Measurements from ENCODE around the gene MLXIPL. TPM values are rescaled to one million over a fixed set of nuclear protein-coding genes. Genes with fewer than 3 reads are reported as not detected.
A peak's percentile ranks its signal among the peaks of the same experiment; 100 is the strongest.
"Not testable (repeated sequence)": the region's sequence is repeated elsewhere in the genome, so short reads cannot be mapped to it uniquely, and the experiment has no call there.

MLXIPL gene
- total RNA-seq, 1 experiment from 2014 or later, result 0.03 TPM

DNA sequence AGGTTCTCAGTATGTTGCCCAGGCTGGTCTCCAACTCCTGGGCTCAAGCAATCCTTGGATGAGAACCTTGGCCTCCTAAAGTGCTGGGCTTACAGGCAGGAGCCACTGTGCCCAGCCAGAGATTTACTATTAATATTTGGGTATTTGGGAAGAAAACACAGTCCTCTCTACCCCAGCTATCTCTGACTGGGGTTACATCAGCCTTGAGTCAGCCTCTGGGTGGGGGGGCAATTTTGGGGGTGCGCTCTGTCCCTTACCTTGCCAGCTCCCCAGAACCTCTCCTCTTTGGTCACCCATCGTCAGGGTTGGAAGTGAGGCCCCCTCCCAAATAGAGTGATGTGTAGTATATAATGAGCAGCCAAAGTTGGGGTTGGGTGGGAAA is 1.8 kb downstream of the MLXIPL start:
- in situ Hi-C loops (cut with HindIII; ENCODE audit: low pct_unique_long_range_greater_than_20kb, low sequenced_read_pairs), result no loop called here
- no peak for DNase-seq (ENCODE audit: low read depth, low spot score)

DNA sequence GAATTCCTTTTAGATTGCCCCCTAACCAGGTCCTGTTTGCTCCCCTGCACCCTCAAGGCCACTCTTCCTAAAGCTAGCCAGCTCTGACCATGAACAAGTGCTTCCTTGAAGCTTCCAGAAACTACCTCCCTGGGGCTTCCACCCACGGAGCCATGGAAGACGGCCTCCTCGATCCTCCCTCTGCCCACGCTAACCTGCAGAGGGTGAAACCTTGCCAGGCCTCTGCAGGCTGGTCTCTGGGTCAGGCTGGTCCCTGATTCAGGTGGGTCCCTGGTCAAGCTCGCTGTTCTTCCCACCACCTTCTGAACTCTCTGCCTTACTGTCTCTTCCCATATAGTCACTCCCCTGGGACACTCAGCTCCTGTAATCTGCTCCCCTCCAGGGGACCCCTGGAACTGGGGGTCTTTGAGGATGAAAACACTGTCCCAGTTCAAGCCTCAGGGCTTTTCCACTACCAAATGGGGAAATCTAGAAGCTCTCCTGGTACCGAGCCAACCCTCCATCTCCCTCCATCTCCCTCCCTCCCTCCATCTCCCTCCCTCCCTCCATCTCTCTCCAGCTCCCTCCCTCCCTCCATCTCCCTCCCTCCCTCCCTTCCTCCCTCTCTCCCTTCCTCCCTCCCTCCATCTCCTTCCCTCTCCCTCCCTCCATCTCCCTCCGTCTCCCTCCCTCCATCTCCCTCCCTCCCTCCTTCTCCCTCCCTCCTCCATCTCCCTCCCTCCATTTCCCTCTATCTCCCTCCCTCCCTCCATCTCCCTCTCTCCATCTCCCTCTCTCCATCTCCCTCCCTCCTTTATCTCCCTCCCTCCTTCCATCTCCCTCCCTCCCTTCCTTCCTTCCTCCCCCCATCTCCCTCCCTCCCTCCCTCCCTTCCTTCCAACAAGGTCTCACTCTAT is 2.9 kb downstream of the MLXIPL start:
- in situ Hi-C loops (cut with HindIII; ENCODE audit: low pct_unique_long_range_greater_than_20kb, low sequenced_read_pairs), result no loop called here
- no peak for DNase-seq (ENCODE audit: low read depth, low spot score)

DNA sequence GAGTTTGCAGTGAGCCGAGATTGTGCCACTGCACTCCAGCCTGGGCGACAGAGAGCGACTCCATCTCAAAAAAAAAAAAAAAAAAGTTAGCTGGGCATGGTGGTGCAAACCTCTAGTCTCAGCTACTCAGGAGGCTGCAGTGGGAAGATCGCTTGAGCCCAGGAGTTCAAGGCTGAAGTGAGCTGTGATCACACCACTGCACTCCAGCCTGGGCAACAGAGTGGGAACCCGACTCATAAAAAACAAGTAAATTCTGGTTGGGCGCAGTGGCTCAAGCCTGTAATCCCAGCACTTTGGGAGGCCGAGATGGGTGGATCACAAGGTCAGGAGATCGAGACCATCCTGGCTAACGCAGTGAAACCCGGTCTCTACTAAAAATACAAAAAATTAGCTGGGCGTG is 4.9 kb downstream of the MLXIPL start:
- DNase-seq (ENCODE audit: low read depth, low spot score); in situ Hi-C loops (cut with HindIII; ENCODE audit: low pct_unique_long_range_greater_than_20kb, low sequenced_read_pairs): not testable (repeated sequence)

DNA sequence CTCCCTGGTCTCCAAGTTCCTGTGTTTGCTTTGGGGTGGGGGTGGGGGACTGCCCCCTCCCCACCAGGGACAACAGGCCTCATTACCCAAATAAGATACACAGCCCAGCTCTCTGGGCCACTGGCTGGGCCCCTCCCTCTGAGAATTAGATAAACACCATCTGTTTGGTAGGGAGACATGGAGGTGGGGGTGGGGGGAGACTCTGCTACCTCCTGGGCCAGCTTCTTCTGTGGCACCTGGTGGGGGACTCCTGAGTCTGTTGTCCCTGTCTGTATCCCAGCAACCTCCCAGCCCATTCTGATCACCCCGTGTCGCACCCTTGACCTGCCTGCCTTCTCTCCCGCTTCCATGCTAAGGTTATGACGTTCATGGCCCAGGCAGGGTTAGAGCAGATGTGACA is 5.8 kb downstream of the MLXIPL start:
- in situ Hi-C loops (cut with HindIII; ENCODE audit: low pct_unique_long_range_greater_than_20kb, low sequenced_read_pairs), result no loop called here
- no peak for DNase-seq (ENCODE audit: low read depth, low spot score)

DNA sequence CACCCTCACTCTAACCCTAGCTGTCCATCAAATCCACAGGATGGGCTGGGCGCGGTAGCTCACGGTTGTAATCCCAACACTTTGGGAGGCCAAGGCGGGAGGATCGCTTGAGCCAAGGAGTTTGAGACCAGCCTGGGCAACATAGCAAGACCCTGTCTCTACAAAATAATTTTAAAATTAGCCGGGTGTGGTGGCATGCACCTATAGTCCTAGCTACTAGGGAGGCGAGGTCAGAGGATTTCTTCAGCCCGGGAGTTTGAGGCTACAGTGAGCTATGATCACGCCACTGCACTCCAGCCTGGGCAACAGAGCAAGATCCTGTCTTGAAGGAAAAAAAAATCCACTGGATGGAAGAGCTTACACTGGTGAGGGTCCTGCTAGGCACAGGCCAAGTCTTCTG is 6.8 kb downstream of the MLXIPL start:
- DNase-seq (ENCODE audit: low read depth, low spot score); in situ Hi-C loops (cut with HindIII; ENCODE audit: low pct_unique_long_range_greater_than_20kb, low sequenced_read_pairs): not testable (repeated sequence)

DNA sequence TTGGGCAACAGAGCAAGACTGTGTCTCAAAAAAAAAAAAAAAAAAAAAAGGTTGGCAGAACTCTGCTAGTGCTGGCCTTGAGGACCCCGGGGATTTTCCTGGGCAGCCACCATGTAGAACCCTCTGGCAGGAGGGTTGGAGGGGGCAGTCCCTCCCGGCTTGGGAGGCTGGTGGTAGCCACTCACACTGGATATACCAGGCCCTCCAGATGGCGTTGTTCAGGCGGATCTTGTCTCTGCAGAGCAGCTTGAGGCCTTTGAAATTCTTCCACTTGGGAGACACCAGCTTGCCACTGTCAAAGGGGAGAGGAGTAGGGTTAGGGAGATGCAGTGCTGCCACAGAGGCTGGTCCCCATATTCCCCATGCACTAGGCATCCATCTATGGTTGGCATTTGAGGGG is 8.4 kb downstream of the MLXIPL start:
- in situ Hi-C loops (cut with HindIII; ENCODE audit: low pct_unique_long_range_greater_than_20kb, low sequenced_read_pairs), result no loop called here
- DNase-seq (ENCODE audit: low read depth, low spot score), result peak; percentile 63

DNA sequence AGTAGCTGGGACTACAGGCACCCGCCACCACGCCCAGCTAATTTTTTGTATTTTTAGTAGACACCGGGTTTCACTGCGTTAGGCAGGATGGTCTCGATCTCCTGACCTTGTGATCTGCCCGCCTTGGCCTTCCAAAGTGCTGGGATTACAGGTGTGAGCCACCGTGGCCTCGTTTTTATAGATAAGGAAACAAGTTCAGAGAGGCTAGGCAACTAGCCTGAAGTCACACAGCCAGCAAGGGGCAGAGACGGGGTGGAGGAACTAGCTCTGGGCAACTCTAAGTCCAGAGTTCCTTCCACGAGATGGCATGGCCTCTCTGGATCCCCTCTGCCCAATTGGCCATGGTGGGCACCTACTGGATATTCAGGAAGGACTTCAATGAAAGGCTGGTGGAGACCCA is 9.4 kb downstream of the MLXIPL start:
- DNase-seq (ENCODE audit: low read depth, low spot score); in situ Hi-C loops (cut with HindIII; ENCODE audit: low pct_unique_long_range_greater_than_20kb, low sequenced_read_pairs): not testable (repeated sequence)

DNA sequence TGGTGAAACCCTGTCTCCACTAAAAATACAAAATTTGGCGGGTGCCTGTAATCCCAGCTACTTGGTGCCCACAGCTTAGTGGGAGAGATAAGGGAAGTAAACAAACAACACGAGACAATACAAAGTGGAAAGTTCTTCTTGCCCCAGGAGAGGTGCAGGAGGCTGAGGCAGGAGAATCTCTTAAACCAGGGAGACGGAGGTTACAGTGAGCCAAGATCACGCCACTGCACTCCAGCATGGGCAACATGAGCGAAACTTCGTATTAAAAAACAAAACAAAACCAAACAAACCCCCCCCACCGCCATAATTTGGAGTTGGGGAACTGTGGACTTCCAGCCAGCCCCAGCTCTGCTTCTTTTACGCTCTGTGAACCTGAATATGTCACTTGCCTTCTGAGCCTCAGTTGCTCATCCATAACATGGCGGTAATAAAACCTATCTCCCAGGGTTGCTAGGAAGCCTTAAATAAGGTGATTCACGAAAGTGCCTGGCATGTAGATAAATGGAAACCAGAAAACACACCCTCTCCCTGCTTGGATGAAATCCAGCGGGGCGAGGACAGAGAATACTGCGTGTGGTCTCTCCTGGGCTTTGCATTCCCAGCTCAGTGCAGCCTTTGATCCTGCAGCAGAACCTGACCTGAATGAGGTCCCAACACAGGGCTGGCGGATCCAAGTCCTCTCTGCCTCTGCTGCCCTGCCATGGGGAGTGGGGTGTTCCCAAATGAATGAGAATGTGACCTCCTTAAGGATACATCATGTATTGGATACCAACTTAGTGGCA is 10.2 kb downstream of the MLXIPL start:
- DNase-seq (ENCODE audit: low read depth, low spot score), result no peak
- in situ Hi-C loops (cut with HindIII; ENCODE audit: low pct_unique_long_range_greater_than_20kb, low sequenced_read_pairs), result no loop called here

DNA sequence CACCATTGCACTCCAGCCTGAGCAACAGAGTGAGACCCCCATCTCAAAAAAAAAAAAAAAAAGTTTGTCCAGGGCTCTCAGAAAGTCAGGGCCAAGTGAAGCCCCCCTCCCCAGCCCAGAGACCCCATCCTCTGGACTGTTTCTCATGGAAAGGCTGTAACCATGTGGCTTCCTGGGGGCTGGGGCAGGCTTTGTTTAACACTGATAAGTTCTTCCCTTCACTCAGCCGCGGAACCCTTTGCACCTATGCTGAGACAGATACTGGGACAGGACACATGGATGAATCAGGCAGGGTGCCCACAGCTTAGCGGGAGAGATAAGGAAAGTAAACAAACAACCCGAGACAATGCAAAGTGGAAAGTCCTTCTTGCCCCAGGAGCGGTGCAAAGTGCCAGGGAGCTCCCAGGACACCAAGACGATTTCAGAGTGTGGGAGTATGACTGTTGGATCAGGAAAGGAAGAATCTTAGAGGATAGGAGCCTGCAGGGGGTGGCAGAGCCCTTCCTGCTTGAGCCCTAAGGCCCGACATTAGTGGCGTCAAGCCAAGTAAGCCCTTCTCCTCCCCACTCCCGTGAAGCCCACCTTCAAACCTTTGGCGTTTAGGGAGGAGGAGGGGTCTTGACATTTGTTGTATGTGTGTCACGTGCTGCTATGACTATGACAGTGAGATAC is 11.6 kb downstream of the MLXIPL start:
- in situ Hi-C loops (cut with HindIII; ENCODE audit: low pct_unique_long_range_greater_than_20kb, low sequenced_read_pairs), result no loop called here

DNA sequence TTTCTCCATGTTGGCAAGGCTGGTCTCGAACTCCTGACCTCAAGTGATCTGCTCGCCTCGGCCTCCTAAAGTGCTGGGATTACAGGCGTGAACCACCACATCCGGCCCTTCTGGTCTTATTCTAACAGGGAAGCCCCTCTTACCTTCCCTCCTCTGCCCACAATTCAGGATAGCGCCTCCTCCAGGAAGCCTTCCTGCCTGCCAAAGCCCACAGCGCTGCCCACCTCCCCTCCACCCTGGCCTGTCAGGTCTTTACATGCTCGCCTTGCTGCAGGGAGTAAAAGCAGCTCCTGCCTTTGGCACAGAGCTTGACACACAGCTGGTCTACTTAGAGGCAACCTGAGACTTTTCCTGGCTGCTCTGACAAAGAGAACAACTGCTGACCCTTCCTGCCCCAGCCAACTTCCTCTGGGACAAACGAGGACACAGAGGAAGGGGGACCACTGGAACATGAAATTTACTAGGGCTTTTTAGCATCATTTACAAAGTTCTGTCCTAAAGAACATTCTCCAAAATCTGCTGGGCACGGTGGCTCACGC is 13.2 kb downstream of the MLXIPL start:
- in situ Hi-C loops (cut with HindIII; ENCODE audit: low pct_unique_long_range_greater_than_20kb, low sequenced_read_pairs), result no loop called here
- DNase-seq (ENCODE audit: low read depth, low spot score), result no peak

More for the DNA sequence above, 11.6 kb downstream of the MLXIPL start:
- peak; percentile 81 for DNase-seq (ENCODE audit: low read depth, low spot score)

DNA sequence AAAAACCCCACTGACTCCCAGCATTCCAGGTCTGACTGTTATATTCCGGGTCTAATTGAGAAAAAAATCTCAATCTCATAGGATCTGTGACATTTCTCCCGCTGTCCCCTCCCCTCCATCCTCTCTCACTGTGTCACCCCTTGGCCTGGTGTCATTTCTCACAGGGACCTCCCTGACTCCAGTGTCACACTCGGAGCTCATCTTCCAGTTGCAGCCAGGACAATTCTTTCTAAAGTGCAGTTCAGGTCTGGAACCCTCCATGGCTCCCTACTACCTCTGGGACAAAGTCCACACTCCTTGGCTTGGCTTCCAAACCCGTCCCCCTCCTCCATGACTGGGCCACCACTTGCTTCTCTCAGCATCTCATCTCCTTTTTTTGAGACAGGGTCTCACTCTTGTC is 14.2 kb downstream of the MLXIPL start:
- DNase-seq (ENCODE audit: low read depth, low spot score), result no peak
- in situ Hi-C loops (cut with HindIII; ENCODE audit: low pct_unique_long_range_greater_than_20kb, low sequenced_read_pairs), result no loop called here

DNA sequence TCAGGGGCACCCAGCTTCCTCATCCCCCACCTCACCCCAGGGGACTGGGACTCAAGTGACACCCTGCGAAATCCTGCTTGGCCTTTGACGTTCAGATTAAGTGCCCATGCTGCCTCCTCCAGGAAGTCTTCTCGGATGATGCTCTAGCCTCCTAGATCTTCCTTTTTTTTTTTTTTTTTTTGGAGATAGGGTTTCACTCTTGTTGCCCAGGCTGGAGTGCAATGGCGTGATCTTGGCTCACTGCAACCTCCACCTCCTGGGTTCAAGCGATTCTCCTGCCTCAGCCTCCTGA is 16.7 kb downstream of the MLXIPL start:
- in situ Hi-C loops (cut with HindIII; ENCODE audit: low pct_unique_long_range_greater_than_20kb, low sequenced_read_pairs); DNase-seq (ENCODE audit: low read depth, low spot score): not testable (repeated sequence)

DNA sequence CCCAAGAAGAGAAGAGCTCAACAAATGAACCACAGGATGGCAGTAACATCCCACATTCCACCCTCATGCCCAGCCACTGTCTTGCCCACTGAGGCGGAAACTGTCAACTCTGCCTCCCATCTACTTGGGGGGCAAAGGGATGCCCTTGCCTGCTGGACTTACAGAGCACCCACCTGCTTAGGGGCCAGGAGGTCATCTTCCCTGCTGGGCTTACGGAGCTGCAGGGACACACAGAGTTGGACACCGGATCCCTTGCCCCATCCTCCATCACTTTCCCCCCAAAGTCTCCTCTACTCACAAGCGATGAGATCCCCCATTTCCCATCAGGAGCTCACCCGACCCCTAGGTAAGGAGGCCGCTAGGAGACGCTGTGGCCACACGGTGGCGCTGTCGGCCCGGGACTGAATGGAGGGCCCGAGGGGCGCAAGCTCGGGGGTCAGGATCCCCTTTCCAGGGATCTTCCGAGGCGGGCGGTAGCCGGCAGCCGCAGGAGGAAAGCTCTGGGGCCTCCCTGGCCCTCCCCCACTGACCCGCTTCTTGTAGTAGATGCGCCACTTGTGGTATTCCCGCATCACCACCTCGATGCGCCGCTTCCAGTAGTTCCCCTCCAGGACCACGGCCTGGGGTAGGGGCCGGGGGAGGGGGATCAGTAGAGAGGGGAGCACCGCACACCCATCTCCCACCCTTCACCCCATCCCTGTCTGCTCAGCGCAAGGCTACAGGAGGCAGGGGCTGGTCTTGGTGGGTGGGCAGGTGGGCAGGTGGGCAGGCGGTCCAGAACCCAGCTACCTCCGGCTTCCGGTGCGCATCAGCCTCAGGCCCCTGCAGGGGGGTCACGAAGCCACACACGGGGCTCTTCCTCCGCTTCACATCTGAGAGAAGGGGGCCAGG is 17.3 kb downstream of the MLXIPL start:
- in situ Hi-C loops (cut with HindIII; ENCODE audit: low pct_unique_long_range_greater_than_20kb, low sequenced_read_pairs), result no loop called here
- DNase-seq (ENCODE audit: low read depth, low spot score), result peak; percentile 62

DNA sequence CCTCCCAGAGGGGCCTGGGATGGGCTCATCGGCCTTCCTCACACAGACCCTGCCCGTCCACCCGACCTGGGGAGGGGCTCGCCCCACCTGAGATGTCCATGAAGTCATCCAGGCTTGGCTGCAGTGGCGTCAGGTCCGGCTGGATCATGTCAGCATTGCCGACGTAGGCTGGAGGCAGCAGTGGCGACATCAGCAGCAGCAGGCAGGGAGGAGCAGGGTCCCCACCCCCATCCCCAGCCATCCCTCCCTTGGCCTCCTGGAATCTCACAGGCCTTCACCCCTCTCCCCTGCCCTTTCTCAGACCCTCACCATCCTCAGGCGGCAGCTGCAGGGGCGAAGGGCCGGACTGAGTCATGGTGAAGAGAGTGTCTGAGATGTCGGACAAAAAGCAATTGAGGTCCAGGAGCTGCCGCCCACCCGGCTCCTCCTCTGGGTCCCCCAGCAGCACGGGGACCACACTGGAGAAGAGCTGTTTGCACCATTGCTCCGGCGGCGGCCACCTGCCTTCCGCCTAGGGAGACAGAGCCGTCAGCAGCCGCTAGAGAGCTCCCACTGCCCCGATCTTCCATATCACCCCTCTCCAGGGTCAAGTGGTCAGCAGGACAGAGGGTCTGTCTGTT is 18.6 kb downstream of the MLXIPL start:
- in situ Hi-C loops (cut with HindIII; ENCODE audit: low pct_unique_long_range_greater_than_20kb, low sequenced_read_pairs), result no loop called here
- no peak for DNase-seq (ENCODE audit: low read depth, low spot score)

DNA sequence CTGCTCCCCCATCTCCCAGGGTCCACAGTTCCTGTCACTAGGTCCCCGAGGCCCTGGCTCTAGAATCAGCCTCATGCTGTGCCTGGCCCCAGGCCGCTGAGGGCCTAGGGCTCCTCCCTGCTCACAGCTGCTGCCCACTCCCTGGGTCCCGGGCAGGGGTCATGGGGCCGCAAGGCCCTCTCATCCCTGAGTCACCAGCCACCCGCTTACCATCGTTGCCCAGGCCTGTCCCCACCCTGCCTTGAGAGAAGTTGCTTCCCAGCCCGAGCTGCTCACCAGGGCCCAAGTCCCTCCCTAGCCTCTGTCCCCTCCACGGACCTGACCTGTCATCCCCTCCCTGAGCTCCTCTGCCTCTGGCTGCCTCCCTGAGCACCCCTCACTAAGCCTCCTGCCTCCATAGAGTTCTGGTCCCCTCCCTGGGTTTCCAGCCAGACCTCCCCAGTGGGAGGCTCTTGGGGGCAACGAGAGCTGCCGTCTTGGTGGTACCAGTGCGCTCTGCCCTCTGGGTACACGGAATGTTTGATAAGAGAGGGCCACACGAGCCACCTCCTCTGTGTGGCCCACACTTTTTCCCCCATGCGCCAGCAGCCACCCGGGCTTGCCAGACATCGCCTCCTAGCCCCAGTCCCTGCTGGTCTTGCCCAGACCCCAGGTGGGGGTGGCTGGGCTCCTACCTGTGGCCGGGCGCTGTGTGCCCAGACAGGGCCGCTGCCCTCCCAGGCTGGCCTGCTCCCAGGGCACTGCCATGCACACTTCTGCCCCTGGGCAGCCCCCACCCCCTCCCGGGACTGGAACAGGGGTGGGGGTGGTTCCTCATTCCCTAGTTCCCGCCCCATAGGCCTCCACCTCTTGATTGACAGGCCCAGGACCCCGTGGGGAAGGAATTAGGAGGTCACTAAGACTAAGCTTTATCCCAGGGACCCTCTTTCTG is 21.3 kb downstream of the MLXIPL start:
- in situ Hi-C loops (cut with HindIII; ENCODE audit: low pct_unique_long_range_greater_than_20kb, low sequenced_read_pairs), result no loop called here
- DNase-seq (ENCODE audit: low read depth, low spot score), result no peak

DNA sequence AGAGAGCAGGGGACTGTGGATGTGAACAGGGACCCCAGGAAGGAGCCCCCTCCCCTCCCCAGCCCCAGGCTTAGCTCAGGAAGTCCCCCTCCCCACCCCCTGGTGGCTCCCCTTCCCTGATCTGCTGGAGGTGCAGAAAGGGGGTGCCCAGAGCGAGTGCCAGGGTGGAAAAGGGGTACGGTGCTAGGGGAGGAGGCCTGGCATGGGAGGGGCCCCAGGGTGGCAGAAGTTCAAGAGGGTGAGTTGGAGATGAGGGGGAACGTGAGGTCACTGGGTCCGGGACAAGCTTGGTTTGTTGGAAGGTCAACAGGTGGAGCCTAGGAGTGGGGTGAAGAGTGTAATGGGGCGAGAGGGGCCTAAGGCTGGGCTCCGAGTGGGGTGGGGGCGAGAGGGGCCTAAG is 24.4 kb downstream of the MLXIPL start:
- in situ Hi-C loops (cut with HindIII; ENCODE audit: low pct_unique_long_range_greater_than_20kb, low sequenced_read_pairs), result no loop called here
- no peak for DNase-seq (ENCODE audit: low read depth, low spot score)
